ENCODE results near the gene DENND2D.

The DENND2D gene

DNA sequence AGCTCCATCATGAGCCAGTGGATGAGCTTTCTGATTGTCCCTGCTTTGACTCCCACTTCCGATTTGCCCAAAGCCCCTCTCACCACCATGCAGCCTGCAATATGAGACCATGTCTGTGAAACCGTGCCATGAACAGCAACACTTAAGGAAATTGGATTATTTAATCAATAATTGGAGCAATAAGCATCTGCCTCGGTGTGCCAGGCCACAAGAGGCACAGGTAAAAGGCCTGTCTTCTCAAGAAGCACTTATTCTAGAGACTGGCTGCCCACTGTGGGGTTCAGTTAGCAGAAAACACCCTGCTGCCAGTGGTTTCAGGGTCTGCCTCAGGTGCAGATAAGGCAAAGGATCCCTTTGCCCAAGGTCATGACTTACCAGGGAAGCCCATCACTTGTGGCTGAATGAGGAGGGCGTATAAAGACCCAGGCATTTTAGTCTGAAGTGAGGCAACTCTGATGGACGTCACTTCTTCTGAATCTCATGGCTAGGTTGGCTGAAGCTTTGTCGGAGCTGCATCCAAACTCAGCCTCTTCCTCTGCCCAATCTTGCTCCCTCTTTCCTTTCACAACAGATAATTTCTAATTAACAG is 19.9 kb upstream of the DENND2D start:
- no peak for TF ChIP-seq GLI2 (tag by site-specific recombination; IDR thresholded peaks at IDR 0.05; ENCODE audit: borderline replicate concordance, low read depth)
- no peak for TF ChIP-seq ZNF184 (tag by site-specific recombination; IDR thresholded peaks at IDR 0.05)
- no peak for TF ChIP-seq ZNF747 (tag by site-specific recombination; IDR thresholded peaks at IDR 0.05)
- no peak for TF ChIP-seq ZNF549 (tag by site-specific recombination; IDR thresholded peaks at IDR 0.05)
- no peak for TF ChIP-seq ZSCAN23 (tag by site-specific recombination; IDR thresholded peaks at IDR 0.05)
- no peak for TF ChIP-seq ZNF792 (tag by site-specific recombination; IDR thresholded peaks at IDR 0.05)
- TF ChIP-seq REST (tag by site-specific recombination; IDR thresholded peaks at IDR 0.05) = no peak
- no peak for TF ChIP-seq ZNF324 (tag by site-specific recombination; IDR thresholded peaks at IDR 0.05)
- no peak for TF ChIP-seq ZNF658 (tag by site-specific recombination; IDR thresholded peaks at IDR 0.05)
- no peak for TF ChIP-seq ZNF529 (tag by site-specific recombination; IDR thresholded peaks at IDR 0.05; ENCODE audit: insufficient replicate concordance)
- no peak for TF ChIP-seq ZFP41 (tag by site-specific recombination; IDR thresholded peaks at IDR 0.05; ENCODE audit: borderline replicate concordance)
- no peak for TF ChIP-seq ZNF623 (tag by site-specific recombination; IDR thresholded peaks at IDR 0.05)
- no peak for TF ChIP-seq ZNF510 (tag by site-specific recombination; IDR thresholded peaks at IDR 0.05; ENCODE audit: insufficient replicate concordance)
- ChIA-PET CTCF (interaction anchor here (0.6 to 7.0 kb wide), 4 partner anchors 76 to 184 kb away, joined by 3 to 115 read pairs (median 6); no protein-coding TSS in a partner anchor), POLR2A (interaction anchor here (0.5 kb wide), 1 partner anchor 256 kb away, joined by 3 read pairs; no protein-coding TSS in a partner anchor)
- H3K27ac ChIP-seq (ENCODE audit: extremely low read depth, low read depth, low read length) = no peak overlapping the region
- no peaks in the 10 kb centered on the region for H3K9me3 ChIP-seq (ENCODE audit: control insufficient read depth, insufficient read depth, low read depth, low read length)
- no peaks in the 10 kb centered on the region for H3K36me3 ChIP-seq (ENCODE audit: control insufficient read depth in 2 of 2, insufficient read depth in 1 of 2, low read length in 2 of 2)
- no peak overlapping the region for H3K4me3 ChIP-seq (ENCODE audit: low read depth, low read length)
- no peaks in the 10 kb centered on the region for H3K4me1 ChIP-seq (ENCODE audit: control insufficient read depth, insufficient read depth, low read length)

DNA sequence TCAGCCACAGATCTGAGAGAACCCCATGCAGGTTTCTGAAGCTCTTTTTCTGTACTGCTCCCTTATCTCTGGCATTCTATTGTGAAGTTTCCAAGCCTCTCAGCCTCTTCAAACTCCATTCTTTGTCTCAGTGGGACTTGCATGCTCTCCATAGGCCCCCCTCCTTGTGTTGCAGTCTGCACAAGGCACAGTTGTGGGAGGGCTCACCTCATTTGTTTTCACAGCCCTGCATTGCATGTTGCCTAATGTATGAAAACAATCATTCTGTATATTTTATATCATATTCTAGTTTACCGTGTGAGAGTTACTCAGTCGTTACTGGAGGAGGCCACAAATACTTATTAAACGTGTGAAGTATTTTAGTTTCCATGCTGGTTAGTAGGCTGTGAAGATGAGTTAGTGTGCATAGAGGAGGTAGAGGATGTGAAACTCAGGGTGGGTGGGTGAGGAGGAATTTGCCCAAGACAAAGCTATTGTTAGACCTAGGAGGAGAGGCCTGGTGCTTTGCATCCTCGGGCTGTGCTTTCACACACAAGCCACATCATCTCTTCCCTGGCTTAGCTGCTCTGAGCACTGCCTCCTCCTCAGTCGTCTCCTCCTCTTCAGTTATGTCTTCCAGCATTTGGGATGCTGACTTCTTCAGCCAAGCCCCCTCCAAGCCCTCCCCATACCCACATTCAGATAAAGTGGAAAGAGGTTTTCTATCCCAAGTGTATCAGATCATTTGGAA is 19.3 kb upstream of the DENND2D start:
- Histone ChIP-seq H3K27ac (ENCODE audit: extremely low read depth, low read depth, low read length) (no peak overlapping the region), H3K4me3 (ENCODE audit: low read depth, low read length) (no peak overlapping the region), H3K4me1 (ENCODE audit: control insufficient read depth, insufficient read depth, low read length) (no peaks in the 10 kb centered on the region), H3K9me3 (ENCODE audit: control insufficient read depth, insufficient read depth, low read depth, low read length) (no peaks in the 10 kb centered on the region), H3K36me3 (ENCODE audit: control insufficient read depth in 2 of 2, insufficient read depth in 1 of 2, low read length in 2 of 2) (no peaks in the 10 kb centered on the region)
- ChIA-PET POLR2A (no interaction called here), CTCF (interaction anchor here (1.0 to 7.0 kb wide), 4 partner anchors 12 to 181 kb away, joined by 3 to 115 read pairs (median 5); no protein-coding TSS in a partner anchor)
- TF ChIP-seq MEIS1 (CRISPR knock-in tag; IDR thresholded peaks at IDR 0.05; ENCODE audit: borderline replicate concordance) = no peak
- TF ChIP-seq ZNF670 (tag by site-specific recombination; IDR thresholded peaks at IDR 0.05; ENCODE audit: low read depth) = no peak
- no peak for TF ChIP-seq ZNF510 (tag by site-specific recombination; IDR thresholded peaks at IDR 0.05; ENCODE audit: insufficient replicate concordance)
- TF ChIP-seq ZNF473 (tag by site-specific recombination; IDR thresholded peaks at IDR 0.05) = no peak
- no peak for TF ChIP-seq ZNF623 (tag by site-specific recombination; IDR thresholded peaks at IDR 0.05)
- no peak for TF ChIP-seq KLF16 (tag by site-specific recombination; IDR thresholded peaks at IDR 0.05)
- no peak for TF ChIP-seq BCL11A (tag by site-specific recombination; IDR thresholded peaks at IDR 0.05; ENCODE audit: low read depth)
- TF ChIP-seq ZNF221 (tag by site-specific recombination; IDR thresholded peaks at IDR 0.05; ENCODE audit: borderline replicate concordance) = no peak
- TF ChIP-seq ZNF704 (tag by site-specific recombination; IDR thresholded peaks at IDR 0.05) = no peak
- TF ChIP-seq KLF10 (tag by site-specific recombination; IDR thresholded peaks at IDR 0.05) = no peak
- no peak for TF ChIP-seq ZNF37A (tag by site-specific recombination; IDR thresholded peaks at IDR 0.05)
- no peak for TF ChIP-seq ZEB2 (tag by site-specific recombination; IDR thresholded peaks at IDR 0.05)
- no peak for TF ChIP-seq ZNF777 (tag by site-specific recombination; IDR thresholded peaks at IDR 0.05; ENCODE audit: borderline replicate concordance)
- no peak for TF ChIP-seq ZNF19 (tag by site-specific recombination; IDR thresholded peaks at IDR 0.05; ENCODE audit: low read depth)
- no peak for TF ChIP-seq ZNF600 (tag by site-specific recombination; IDR thresholded peaks at IDR 0.05)
- no peak for TF ChIP-seq ZNF311 (tag by site-specific recombination; IDR thresholded peaks at IDR 0.05; ENCODE audit: borderline replicate concordance)
